GM11168 (cell line): Measurements from ENCODE around the gene LECT2.

Experiments
- in situ Hi-C: fragments of 300-500 bp; cut with MboI; formaldehyde crosslinking; loops from one replicate; pipeline ENCODE4 v1.12.0; 2022; ENCODE audit warnings: low sequenced_read_pairs; ENCODE audit not compliant: unreplicated experiment

The LECT2 gene

GRCh38 chr5:135954899-135955298 is at the start of gene LECT2:
Gene LECT2 (minus strand): TSS chr5:135954983. CDS start chr5:135954833, 150 bp downstream.
- in situ Hi-C loops, result loop anchor here (25.0 kb wide), 1 partner anchor 232 kb away; the partner anchor contains the start of gene SMIM32

GRCh38 chr5:136004436-136004835 is 49.7 kb upstream of the LECT2 start:
- in situ Hi-C loops, result no loop called here

GRCh38 chr5:136001466-136001981 is 46.7 kb upstream of the LECT2 start:
- in situ Hi-C loops, result no loop called here

- in situ Hi-C loops, result no loop called here
These were observed 46.1 kb upstream of the LECT2 start for GRCh38 chr5:136000932-136001331.

GRCh38 chr5:136000147-136000546 is 45.4 kb upstream of the LECT2 start:
- in situ Hi-C loops, result no loop called here

- in situ Hi-C loops, result no loop called here
These were observed 44.8 kb upstream of the LECT2 start for GRCh38 chr5:135999406-136000139.

- in situ Hi-C loops, result no loop called here
These were observed 44.1 kb upstream of the LECT2 start for GRCh38 chr5:135998889-135999288.

GRCh38 chr5:135997673-135998335 is 43.0 kb upstream of the LECT2 start:
- in situ Hi-C loops, result no loop called here

GRCh38 chr5:135996611-135997010 is 41.8 kb upstream of the LECT2 start:
- in situ Hi-C loops, result no loop called here

GRCh38 chr5:135995976-135996375 is 41.2 kb upstream of the LECT2 start:
- in situ Hi-C loops, result no loop called here

- in situ Hi-C loops, result no loop called here
These were observed 39.3 kb upstream of the LECT2 start for GRCh38 chr5:135993880-135994636.

GRCh38 chr5:135993335-135993879 is 38.6 kb upstream of the LECT2 start:
- in situ Hi-C loops, result no loop called here

- in situ Hi-C loops, result no loop called here
These were observed 36.6 kb upstream of the LECT2 start for GRCh38 chr5:135991429-135991828.

- in situ Hi-C loops, result no loop called here
These were observed 35.9 kb upstream of the LECT2 start for GRCh38 chr5:135990528-135991255.

GRCh38 chr5:135989686-135990085 is 34.9 kb upstream of the LECT2 start:
- in situ Hi-C loops, result no loop called here

- in situ Hi-C loops, result no loop called here
These were observed 33.8 kb upstream of the LECT2 start for GRCh38 chr5:135988546-135988945.

- in situ Hi-C loops, result no loop called here
These were observed 32.2 kb upstream of the LECT2 start for GRCh38 chr5:135986891-135987401.

GRCh38 chr5:135986401-135986800 is 31.6 kb upstream of the LECT2 start:
- in situ Hi-C loops, result no loop called here

GRCh38 chr5:135985951-135986350 is 31.2 kb upstream of the LECT2 start:
- in situ Hi-C loops, result no loop called here

GRCh38 chr5:135980620-135981019 is 25.8 kb upstream of the LECT2 start:
- in situ Hi-C loops, result no loop called here
